ENCODE data around the gene LIPC. TPM values are rescaled to one million over a fixed set of nuclear protein-coding genes. Genes with fewer than 3 reads are reported as not detected.

The LIPC gene
- total RNA-seq, 4 donors from 2014 or later = 0.28 to 0.51 TPM; not detected in 2

GRCh38 chr15:58510715-58511598 lies 79.2 kb downstream of the LIPC start:
- Histone ChIP-seq H3K9me3 (no peaks in the 10 kb centered on the region), H3K27me3 (no peaks in the 10 kb centered on the region), H3K36me3 (no peaks in the 10 kb centered on the region), H3K27ac (no peak overlapping the region), H3K4me1 (no peaks in the 10 kb centered on the region), H3K4me3 (no peak overlapping the region)
- TF ChIP-seq CTCF (IDR thresholded peaks at IDR 0.05) (no peak), POLR2A (IDR thresholded peaks at IDR 0.05) (no peak)
- no peak for DNase-seq
- intact Hi-C loops (cut with DNase I; ENCODE audit: low total_unique reads) = no loop called here

GRCh38 chr15:58511599-58511987 lies 79.8 kb downstream of the LIPC start:
- Histone ChIP-seq H3K9me3 (no peaks in the 10 kb centered on the region), H3K27ac (no peak overlapping the region), H3K4me3 (no peak overlapping the region), H3K4me1 (no peaks in the 10 kb centered on the region), H3K36me3 (no peaks in the 10 kb centered on the region), H3K27me3 (no peaks in the 10 kb centered on the region)
- DNase-seq = no peak
- intact Hi-C loops (cut with DNase I; ENCODE audit: low total_unique reads) = no loop called here
- TF ChIP-seq CTCF (IDR thresholded peaks at IDR 0.05) (no peak), POLR2A (IDR thresholded peaks at IDR 0.05) (no peak)

GRCh38 chr15:58512522-58512921 lies 80.7 kb downstream of the LIPC start:
- TF ChIP-seq POLR2A (IDR thresholded peaks at IDR 0.05) (no peak), CTCF (IDR thresholded peaks at IDR 0.05) (no peak)
- no peaks in the 10 kb centered on the region for H3K9me3 ChIP-seq
- H3K27ac ChIP-seq = no peak overlapping the region
- H3K27me3 ChIP-seq = no peaks in the 10 kb centered on the region
- H3K36me3 ChIP-seq = no peaks in the 10 kb centered on the region
- no peak overlapping the region for H3K4me3 ChIP-seq
- intact Hi-C loops (cut with DNase I; ENCODE audit: low total_unique reads) = no loop called here
- H3K4me1 ChIP-seq = no peaks in the 10 kb centered on the region
- DNase-seq = no peak

- H3K4me3 ChIP-seq = no peak overlapping the region
- no peaks in the 10 kb centered on the region for H3K36me3 ChIP-seq
- H3K27me3 ChIP-seq = no peaks in the 10 kb centered on the region
- TF ChIP-seq POLR2A (IDR thresholded peaks at IDR 0.05) = no peak
- no peak for TF ChIP-seq CTCF (IDR thresholded peaks at IDR 0.05)
- DNase-seq = no peak
- no peak overlapping the region for H3K27ac ChIP-seq
- H3K4me1 ChIP-seq = no peaks in the 10 kb centered on the region
- H3K9me3 ChIP-seq = no peaks in the 10 kb centered on the region
- intact Hi-C loops (cut with DNase I; ENCODE audit: low total_unique reads) = no loop called here
These were observed 81.2 kb downstream of the LIPC start for GRCh38 chr15:58513008-58513407.

- Histone ChIP-seq H3K4me3 (no peak overlapping the region), H3K9me3 (no peaks in the 10 kb centered on the region), H3K4me1 (no peaks in the 10 kb centered on the region), H3K27ac (no peak overlapping the region), H3K36me3 (no peaks in the 10 kb centered on the region), H3K27me3 (no peaks in the 10 kb centered on the region)
- intact Hi-C loops (cut with DNase I; ENCODE audit: low total_unique reads) = no loop called here
- DNase-seq = no peak
- TF ChIP-seq CTCF (IDR thresholded peaks at IDR 0.05) (no peak), POLR2A (IDR thresholded peaks at IDR 0.05) (no peak)
These were observed 82.0 kb downstream of the LIPC start for GRCh38 chr15:58513726-58514336.
